ENCODE data around the gene AJAP1. TPM values are rescaled to one million over a fixed set of nuclear protein-coding genes. Genes with fewer than 3 reads are reported as not detected.

Gene AJAP1
- total and polyA plus RNA-seq, 10 of the 15 experiments (the other 5 are each of a cell fraction or from before 2014, with no cell fraction given) = not detected

DNA sequence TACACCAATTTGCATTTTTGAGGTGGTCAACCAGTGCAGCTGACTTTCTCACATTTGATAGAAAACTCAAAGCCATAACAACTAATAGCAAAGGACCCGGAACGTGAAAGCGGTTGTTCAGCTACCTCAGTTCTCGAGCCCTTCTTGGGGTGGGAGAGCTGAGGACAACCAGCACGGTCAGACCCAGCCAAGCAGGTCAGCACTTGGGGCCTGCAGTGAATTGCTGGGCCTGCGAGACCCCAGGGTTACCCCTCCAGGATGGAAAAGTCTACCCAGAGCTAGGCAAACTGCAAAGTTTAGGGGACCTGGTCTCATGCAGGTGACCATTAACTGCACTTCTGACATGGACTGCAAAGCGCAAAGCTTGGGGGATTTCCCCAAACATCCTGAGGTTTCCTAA is 23.8 kb upstream of the AJAP1 start (continued):
- TF ChIP-seq BMI1 (IDR thresholded peaks at IDR 0.05; ENCODE audit: borderline replicate concordance) (no peak), TAF1 (IDR thresholded peaks at IDR 0.05; ENCODE audit: borderline replicate concordance, low read depth, low read length) (no peak), PAX5 (IDR thresholded peaks at IDR 0.05; ENCODE audit: borderline replicate concordance, low read depth, low read length) (no peak), SREBF1 (IDR thresholded peaks at IDR 0.05; ENCODE audit: low read length) (no peak)

DNA sequence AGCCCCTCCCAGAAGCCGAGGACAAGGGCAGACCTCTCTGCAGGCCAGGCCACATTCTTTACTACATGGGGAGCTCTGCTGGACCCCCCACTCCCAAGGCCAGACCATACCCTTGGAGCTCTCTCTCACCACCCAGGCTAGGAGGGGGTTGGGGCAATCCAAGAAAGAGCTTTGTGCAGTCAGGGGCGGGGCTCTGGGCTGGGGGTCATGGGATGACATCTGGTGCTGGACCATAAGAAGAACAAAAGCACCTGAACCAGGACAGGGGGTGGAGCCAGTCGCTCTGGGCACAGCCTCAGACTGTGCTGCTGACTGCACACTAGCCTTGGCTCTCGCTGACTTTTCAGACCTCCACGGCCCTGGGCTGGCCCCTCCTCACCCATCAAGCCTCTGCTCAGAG is 23.1 kb upstream of the AJAP1 start:
- in situ Hi-C loops (cut with MboI) (no loop called here), intact Hi-C loops (cut with micrococcal nuclease; ENCODE audit: unreplicated experiment) (no loop called here)
- Histone ChIP-seq H3K4me2 (ENCODE audit: control insufficient read depth, insufficient read depth) (no peak overlapping the region), H3K27ac (ENCODE audit: control insufficient read depth, insufficient read depth) (no peak overlapping the region), H3K9ac (ENCODE audit: control insufficient read depth, insufficient read depth, low read length) (no peak overlapping the region), H2AFZ (ENCODE audit: control insufficient read depth, low read depth, low read length) (no peak overlapping the region), H3K79me2 (ENCODE audit: control insufficient read depth, insufficient read depth, low read length) (no peaks in the 10 kb centered on the region), H3K4me3 (no peak overlapping the region), H3K4me1 (ENCODE audit: control insufficient read depth, insufficient read depth, low read length) (no peaks in the 10 kb centered on the region), H3K9me3 (replicated peaks; ENCODE audit: control insufficient read depth, insufficient read depth, low read length) (no peaks in the 10 kb centered on the region), H4K20me1 (ENCODE audit: control insufficient read depth, insufficient read depth) (no peaks in the 10 kb centered on the region), H3K27me3 (replicated peaks in 1 of 2; ENCODE audit: control insufficient read depth in 2 of 2, insufficient read depth in 2 of 2, low read length in 1 of 2) (no peaks in the 10 kb centered on the region), H3K36me3 (ENCODE audit: control insufficient read depth in 2 of 2, insufficient read depth in 2 of 2, low read length in 1 of 2) (no peaks in the 10 kb centered on the region)
- no peak for FAIRE-seq
- ChIA-PET RAD21 (ENCODE audit: unreplicated experiment) (no interaction called here), CTCF (no interaction called here), SMC1A (ENCODE audit: uncharacterized antibody, unreplicated experiment) (interaction anchor here (0.7 kb wide), 1 partner anchor 8 kb away, joined by 3 read pairs; no protein-coding TSS in a partner anchor), POLR2A (no interaction called here)
- BruUV-seq (replicated peaks) = no TSS peak
- WGBS (ENCODE audit: insufficient coverage, insufficient replicate concordance, low lambda C conversion rate, missing lambda C conversion rate) = 11% methylated on average over 5 of the region's 5 CpGs
- DNase-seq (ENCODE audit: low read depth, low spot score) = no peak
- ATAC-seq = no peak
- TF ChIP-seq ZNF24 (IDR thresholded peaks at IDR 0.05) (no peak), CBX3 (IDR thresholded peaks at IDR 0.05; ENCODE audit: borderline replicate concordance, low read depth) (no peak), CHD2 (IDR thresholded peaks at IDR 0.05; ENCODE audit: borderline replicate concordance, low read depth, low read length) (no peak), JUNB (IDR thresholded peaks at IDR 0.05) (no peak), KDM1A (IDR thresholded peaks at IDR 0.05; ENCODE audit: borderline replicate concordance) (no peak), TCF3 (IDR thresholded peaks at IDR 0.05; ENCODE audit: borderline replicate concordance, insufficient read depth, low read depth, low read length) (no peak), MEF2A (IDR thresholded peaks at IDR 0.05; ENCODE audit: insufficient read depth, low read depth, low read length) (no peak), SRF (IDR thresholded peaks at IDR 0.05; ENCODE audit: low read depth in 2 of 2, low read length in 2 of 2) (no peak), SMAD5 (IDR thresholded peaks at IDR 0.05; ENCODE audit: low read depth) (no peak), HDAC6 (IDR thresholded peaks at IDR 0.05; ENCODE audit: unreplicated experiment) (no peak), ZZZ3 (IDR thresholded peaks at IDR 0.05; ENCODE audit: control insufficient read depth, insufficient read length, low read depth) (no peak), NR2C1 (IDR thresholded peaks at IDR 0.05) (no peak), CHD1 (IDR thresholded peaks at IDR 0.05; ENCODE audit: low read depth, low read length) (no peak), TBL1XR1 (IDR thresholded peaks at IDR 0.05; ENCODE audit: low read depth, low read length) (no peak), ZNF384 (IDR thresholded peaks at IDR 0.05; ENCODE audit: borderline replicate concordance, low read depth, low read length) (no peak)
- TF ChIP-seq, protein P1, sequence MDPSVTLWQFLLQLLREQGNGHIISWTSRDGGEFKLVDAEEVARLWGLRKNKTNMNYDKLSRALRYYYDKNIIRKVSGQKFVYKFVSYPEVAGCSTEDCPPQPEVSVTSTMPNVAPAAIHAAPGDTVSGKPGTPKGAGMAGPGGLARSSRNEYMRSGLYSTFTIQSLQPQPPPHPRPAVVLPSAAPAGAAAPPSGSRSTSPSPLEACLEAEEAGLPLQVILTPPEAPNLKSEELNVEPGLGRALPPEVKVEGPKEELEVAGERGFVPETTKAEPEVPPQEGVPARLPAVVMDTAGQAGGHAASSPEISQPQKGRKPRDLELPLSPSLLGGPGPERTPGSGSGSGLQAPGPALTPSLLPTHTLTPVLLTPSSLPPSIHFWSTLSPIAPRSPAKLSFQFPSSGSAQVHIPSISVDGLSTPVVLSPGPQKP (IDR thresholded peaks at IDR 0.05; ENCODE audit: low read depth, low read length) = no peak
- TF ChIP-seq, protein P2, sequence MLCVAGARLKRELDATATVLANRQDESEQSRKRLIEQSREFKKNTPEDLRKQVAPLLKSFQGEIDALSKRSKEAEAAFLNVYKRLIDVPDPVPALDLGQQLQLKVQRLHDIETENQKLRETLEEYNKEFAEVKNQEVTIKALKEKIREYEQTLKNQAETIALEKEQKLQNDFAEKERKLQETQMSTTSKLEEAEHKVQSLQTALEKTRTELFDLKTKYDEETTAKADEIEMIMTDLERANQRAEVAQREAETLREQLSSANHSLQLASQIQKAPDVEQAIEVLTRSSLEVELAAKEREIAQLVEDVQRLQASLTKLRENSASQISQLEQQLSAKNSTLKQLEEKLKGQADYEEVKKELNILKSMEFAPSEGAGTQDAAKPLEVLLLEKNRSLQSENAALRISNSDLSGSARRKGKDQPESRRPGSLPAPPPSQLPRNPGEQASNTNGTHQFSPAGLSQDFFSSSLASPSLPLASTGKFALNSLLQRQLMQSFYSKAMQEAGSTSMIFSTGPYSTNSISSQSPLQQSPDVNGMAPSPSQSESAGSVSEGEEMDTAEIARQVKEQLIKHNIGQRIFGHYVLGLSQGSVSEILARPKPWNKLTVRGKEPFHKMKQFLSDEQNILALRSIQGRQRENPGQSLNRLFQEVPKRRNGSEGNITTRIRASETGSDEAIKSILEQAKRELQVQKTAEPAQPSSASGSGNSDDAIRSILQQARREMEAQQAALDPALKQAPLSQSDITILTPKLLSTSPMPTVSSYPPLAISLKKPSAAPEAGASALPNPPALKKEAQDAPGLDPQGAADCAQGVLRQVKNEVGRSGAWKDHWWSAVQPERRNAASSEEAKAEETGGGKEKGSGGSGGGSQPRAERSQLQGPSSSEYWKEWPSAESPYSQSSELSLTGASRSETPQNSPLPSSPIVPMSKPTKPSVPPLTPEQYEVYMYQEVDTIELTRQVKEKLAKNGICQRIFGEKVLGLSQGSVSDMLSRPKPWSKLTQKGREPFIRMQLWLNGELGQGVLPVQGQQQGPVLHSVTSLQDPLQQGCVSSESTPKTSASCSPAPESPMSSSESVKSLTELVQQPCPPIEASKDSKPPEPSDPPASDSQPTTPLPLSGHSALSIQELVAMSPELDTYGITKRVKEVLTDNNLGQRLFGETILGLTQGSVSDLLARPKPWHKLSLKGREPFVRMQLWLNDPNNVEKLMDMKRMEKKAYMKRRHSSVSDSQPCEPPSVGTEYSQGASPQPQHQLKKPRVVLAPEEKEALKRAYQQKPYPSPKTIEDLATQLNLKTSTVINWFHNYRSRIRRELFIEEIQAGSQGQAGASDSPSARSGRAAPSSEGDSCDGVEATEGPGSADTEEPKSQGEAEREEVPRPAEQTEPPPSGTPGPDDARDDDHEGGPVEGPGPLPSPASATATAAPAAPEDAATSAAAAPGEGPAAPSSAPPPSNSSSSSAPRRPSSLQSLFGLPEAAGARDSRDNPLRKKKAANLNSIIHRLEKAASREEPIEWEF (IDR thresholded peaks at IDR 0.05; ENCODE audit: insufficient replicate concordance, low read depth, low read length) = no peak
